AG20443 (cell line): ENCODE results near the gene ANKRD61.
"Not testable (repeated sequence)": the region's sequence is repeated elsewhere in the genome, so short reads cannot be mapped to it uniquely, and the experiment has no call there.

Experiments
- DNase-seq: peaks from one replicate; pipeline ENCODE4 v3.0.0; 2012; ENCODE audit warnings: low spot score, mixed read lengths

Gene ANKRD61

DNA sequence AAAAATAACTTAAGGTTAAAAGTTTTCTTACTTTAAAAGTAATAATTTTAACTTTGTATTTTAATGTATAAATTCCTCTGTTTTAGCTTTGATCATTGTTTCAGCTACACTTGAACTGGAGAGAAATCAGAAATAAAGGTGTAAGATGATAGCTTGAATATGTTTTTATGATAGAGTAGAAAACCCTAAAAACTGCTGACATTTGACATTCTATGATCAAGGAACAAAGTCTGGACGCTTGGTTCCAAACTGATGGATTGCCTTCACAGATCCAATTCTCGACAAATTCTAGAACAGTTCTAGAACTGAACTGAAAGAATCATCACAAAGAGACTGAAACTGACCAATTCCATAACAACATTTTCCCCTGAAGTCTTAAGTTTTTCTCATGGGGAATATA lies at the start of gene ANKRD61:
TSS of gene ANKRD61 (plus strand) at position 389 of the 400 bp plus-strand sequence. CDS start at position 389, 0 bp downstream.
- DNase-seq: no peak

DNA sequence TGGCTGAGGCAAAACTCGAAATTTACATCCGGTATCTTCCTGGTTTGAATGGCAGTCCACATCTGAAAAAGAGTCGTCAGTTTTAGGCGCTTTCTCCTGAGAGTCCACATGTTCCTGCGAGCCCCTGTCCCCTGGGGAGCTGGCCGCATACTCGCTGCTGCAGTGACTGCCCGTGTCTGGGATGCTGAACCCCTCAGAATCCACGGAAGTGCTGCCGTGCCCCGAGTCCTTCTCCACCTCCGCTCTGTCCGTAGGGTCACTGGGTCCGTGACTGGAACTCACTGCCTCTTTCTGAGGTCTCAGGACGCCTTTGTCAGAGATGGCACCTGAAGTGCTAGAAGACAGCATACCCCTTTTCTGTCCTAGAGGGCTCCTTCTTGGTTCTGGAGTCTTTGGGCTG lies 44.1 kb upstream of the ANKRD61 start:
- DNase-seq: not testable (repeated sequence)

DNA sequence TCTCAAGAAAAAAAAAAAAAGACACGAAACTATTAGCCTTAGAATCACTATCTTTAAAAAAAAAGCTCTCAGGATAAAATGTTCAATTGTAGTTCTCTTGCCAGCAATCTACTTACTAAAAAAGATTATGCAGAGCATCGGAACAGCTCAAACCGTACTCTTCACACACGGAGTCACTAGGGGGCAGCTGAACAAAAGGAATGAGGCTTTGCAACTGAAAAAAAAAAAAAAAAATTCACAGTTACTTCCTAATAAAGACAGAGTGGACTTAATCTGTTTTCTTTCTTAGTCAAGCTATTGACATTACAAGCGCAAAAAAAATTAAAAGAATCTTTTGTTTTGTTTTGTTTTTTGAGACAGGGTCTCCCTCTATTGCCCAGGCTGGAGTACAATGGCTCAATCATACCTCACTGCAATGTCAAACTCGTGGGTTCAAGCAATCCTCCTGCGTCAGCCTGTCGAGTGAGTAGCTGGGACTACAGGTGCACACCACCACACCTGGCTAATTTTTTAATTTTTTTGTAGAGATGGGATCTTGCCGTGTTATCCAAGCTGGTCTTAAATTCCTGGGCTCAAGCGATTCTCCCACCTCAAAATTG lies 33.9 kb upstream of the ANKRD61 start:
- DNase-seq: peak; percentile 75

GRCh38 chr7:6007386-6007785 lies 23.8 kb upstream of the ANKRD61 start:
- DNase-seq: no peak

DNA sequence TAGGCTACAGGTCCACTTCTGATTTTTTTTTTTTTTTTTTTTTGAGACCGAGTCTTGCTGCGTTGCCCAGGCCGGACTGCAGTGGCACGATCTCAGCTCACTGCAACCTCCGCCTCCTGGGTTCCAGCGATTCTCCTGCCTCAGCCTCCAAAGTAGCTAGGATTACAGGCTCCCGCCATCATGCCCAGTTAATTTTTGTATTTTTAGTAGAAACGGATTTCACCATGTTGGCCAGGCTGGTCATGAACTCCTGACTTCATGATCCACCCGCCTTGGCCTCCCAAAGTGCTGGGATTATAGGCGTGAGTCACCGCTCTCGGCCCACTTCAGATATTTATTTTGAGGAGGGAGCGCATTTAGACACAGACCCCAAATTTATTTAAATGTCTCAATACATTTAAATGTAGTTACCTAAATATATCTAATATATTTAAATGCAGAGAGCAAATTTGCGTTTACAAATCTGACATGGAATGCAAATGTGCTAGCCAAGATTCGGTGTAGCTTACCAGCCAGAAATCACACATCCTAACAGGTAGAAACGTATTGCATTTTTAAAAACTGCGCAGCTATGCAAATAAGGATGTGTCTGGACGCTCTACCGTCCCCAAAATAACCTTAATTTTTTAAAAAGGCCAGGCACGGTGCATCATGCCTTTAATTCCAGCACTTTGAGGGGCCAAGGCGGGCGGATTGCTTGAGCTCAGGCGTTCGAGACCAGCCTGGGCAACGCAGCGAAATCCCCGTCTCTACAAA lies 23.2 kb upstream of the ANKRD61 start:
- DNase-seq: not testable (repeated sequence)

- DNase-seq: peak; percentile 95
Observed at GRCh38 chr7:6008668-6009611, 22.2 kb upstream of the ANKRD61 start, which contains the start of the genes AIMP2 and PMS2. Gene AIMP2, plus strand, starts transcription at chr7:6009272. Its CDS starts 92 bp downstream, at chr7:6009364. Gene PMS2, minus strand, starts transcription at chr7:6009049. Its CDS starts 30 bp downstream, at chr7:6009019.

- DNase-seq: not testable (repeated sequence)
Observed at GRCh38 chr7:6010370-6010769, 20.8 kb upstream of the ANKRD61 start.

GRCh38 chr7:6011541-6011940 lies 19.6 kb upstream of the ANKRD61 start:
- DNase-seq: no peak

DNA sequence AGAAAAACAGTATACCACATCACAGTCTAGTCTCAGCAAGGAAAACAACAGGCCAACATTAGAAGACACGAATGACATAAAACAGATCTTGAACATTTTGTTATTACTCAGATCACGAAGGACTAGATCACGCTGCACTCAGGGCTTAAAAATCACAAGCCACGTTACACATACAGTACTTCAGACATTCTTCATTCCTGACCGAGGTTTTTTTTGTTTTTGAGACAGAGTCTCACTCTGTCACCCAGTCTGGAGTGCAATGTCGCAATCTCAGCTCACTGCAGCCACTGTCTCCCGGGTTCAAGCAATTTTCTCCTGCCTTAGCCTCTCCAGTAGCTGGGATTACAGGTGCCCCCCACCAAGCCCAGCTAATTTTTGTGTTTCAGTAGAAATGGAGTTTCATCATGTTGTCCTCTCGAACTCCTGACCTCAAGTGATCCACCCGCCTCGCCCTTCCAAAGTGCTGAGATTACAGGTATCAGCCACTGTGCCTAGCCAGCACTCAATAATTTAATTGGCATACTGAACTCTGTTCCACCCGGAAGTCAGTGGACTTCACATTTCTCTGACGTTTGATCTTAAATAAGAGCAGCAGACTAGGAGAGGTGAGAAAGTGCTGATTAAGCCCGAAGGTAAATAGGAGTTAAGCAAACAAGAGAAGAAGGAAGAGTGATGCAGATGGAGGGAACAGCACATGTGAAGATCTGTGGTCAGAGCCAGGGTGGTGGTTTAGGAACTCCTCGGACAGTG lies 18.6 kb upstream of the ANKRD61 start:
- DNase-seq: no peak

DNA sequence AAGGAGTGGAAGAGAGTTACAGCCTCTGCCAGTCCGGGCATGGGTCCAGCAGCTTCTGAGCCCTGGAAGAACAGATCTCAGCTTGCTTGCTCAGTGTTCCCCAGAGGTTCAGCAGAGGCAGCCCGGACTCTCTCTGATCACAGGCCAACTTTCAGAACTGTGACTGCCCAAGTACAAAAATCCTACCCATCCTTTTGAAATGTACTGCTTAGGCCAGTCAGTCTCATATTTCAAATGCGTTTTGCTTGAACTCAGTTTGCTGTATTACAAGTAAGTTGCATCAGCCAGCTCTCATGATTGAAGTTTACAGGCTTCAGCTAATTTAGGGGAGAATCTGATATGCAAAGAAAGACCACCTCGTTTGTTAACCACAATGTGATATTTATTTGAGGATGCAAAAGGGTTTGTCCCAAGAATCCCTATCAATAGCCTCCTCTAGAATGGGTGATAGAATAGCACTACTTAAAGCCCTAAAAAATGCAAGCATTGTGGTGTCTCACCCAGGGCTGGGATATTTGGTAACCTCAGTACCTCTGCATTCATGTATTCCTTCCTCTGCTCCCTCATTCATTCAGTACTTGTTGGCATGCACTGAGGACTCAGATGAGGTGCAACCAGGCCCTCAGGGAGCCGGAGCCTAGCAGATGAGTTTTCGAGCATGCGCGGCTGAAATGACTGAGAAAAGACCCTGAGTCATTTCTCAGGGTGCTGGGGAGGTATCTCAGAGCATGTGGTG lies 15.1 kb upstream of the ANKRD61 start:
- peak; percentile 90 for DNase-seq

- DNase-seq: no peak
Observed at GRCh38 chr7:6016653-6016966, 14.6 kb upstream of the ANKRD61 start.

DNA sequence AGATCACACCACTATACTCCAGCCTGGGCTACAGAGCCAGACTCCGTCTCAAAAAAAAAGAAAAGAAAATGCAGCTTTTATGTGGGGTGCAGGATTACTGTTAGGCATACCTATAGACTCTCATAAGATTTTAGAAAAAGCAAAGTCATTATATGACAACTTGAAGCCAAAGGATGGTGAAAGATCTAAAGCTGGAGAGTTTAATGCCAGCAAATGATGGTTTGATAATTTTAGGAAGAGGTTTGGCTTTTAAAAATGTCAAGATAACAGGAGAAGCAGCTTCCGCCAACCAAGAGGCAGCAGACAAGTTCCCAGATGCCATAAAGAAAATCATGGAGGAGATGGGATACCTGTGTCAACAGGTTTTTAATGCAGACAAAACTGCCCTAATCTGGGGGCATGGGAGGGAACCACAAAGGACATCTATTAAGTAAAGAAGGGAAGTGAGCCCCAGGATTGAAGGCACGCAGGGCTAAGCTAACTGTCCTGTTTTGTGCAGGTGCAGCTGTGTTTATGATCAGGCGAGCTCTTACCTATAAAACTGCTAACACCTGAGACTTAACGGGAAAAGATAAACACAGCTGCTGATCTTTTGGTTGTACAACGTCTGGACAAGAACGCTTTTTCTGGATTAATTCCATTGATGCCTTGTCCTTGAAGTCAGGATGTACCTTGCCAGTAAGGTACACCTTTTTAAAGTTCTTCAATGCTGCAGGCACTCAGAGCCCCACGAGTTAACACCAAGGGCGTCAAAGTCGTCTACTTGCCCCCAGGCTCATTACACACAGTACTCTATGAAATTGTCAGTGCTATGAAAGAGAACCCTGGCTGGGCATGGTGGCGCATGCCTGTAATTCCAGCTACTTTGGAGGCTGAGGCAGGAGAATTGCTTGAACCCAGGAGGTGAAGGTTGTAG lies 10.5 kb upstream of the ANKRD61 start:
- no peak for DNase-seq

DNA sequence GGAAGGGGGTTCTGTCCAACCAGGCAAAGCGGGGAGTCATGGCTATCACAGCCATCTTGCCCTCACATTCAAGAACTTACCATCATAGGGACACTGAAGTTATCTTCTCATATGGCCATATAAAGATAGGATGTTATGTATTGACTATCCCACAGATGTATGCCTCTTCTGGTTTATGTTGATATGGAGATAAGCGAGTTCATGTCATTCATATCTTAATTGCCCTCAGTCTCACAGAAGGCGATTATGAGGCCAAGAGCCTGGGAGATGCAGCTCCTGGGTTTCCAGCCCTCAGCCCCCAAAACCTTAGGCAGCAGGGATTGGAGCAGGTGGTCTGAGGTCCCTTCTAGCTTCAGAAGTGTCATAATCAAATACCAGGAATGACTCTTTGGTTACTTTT lies 8.5 kb upstream of the ANKRD61 start:
- no peak for DNase-seq

GRCh38 chr7:6023974-6024435 lies 7.2 kb upstream of the ANKRD61 start:
- DNase-seq: no peak

DNA sequence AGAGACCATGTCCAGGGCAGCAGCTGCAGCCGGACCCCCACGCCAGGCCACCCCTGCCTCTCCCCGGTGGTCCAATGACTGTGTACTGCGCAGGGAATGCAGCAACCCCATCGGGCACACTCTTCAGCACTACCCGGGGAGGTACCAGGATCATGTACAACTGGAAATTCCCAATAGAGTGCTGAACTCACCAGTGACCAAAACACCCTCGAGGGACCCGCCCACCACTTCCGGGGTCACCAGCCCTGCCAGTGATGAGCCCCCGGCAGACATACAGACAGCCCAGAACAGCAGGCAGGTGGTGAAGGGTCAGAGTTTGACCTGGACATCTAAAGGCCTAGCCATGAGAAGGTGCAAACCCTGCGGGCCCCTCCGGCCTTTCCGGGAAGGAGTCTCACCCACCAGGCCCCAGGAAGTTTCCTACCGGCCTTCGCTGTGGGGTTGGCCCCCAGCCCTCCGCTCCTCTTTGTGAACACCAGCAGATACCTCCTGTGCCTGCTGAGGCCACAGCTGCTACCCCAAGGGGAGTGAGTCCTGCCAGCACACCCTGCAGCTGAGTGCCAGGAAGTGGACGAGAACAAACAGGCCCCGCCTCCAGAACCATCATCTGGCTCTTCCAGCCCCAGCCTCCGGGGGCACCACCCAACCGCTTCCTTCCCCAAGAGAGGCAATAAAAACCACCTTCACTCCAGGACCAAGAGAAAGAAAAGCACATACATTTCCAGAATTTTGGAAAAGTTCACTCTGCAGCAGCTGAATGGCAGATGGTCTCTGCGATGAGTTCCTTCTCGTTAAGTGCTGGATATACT lies 5.0 kb upstream of the ANKRD61 start:
- DNase-seq: peak; percentile 74

GRCh38 chr7:6026820-6027311 lies 4.3 kb upstream of the ANKRD61 start:
- no peak for DNase-seq

DNA sequence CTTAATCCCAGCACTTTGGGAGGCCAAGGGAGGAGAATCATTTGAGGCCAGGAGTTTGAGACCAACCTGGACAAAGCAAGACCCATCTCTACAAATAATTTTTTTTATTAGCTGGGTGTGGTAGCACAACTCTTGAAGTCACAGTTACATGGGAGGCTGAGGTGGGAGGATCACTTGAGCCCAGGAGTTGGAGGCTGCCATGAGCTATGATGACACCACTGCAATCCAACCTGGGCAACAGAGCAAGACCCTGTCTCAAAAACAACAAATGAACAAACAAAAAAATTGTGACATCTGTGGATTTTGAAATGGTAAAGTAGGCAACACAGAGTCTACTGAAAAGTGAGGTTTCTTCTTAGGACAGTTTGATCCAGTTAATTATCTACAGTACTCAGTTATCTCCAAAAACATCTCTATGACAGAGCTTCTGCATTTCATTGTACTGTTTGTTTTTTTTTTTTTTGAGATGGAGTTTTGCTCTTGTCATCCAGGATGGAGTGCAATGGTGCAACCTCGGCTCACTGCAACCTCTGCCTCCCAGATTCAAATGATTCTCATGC lies 3.3 kb upstream of the ANKRD61 start:
- no peak for DNase-seq

DNA sequence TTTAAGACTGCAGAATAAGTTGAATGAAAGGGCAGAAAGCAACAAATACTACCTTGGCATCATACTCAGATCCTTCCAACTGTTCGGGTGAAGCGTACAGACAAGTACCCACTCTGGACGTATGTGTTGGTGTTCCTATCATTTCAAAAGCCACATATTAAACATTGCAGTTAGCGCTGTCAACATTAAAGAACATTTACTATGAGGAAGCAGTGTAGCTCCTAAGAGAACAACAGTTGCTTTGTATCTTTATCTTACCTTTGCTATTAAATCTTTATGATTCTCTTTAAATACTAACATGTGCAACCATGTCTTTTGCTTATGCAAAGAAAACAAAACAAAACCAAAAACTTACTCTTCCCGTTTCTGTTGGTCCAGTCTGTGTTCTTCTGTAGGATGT lies 2.6 kb upstream of the ANKRD61 start:
- no peak for DNase-seq

DNA sequence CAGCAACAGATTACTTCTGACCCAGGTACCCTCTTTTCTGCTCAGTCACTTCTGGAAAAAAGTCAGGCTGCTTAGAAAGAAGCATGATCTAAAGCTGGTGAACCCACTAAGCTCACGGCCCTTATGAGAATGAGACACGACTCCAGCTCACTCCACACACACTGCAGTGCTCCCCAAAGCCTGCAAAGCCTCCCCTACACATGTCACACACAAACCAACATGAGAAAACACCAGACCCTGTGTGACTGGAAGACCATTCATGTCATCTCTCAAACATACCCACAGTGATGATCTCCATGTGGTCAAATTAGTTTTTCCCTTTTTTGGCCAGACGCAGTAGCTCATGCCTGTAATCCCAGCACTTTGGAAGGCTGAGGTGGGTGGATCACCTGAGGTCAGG lies 391 bp downstream of the ANKRD61 start:
- DNase-seq: no peak
